ENCODE measurements around the gene CTBP2.

CTBP2 gene

DNA sequence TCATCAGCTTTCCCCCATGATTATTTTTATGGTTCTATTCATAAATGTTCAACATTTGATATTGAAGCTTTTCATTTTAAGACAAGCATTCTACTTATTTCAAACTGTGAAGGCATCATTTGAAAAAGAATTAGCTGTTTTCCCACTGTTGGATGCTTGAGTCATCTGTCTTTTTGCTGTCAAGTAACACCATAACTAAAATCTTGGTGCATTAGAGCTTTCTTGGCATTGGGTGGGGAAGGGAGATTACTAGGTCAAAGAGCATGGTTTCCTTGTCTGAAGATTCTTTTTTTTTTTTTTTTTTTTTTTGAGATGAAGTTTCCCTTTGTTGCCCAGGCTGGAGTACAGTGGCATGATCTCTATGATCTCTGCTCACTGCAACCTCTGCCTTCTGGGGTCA lies 68.5 kb downstream of the CTBP2 start:
- TF ChIP-seq EGR1 (IDR thresholded peaks at IDR 0.05) (no peak), YY1 (IDR thresholded peaks at IDR 0.05; ENCODE audit: low read depth) (no peak), TCF12 (IDR thresholded peaks at IDR 0.05; ENCODE audit: low read depth) (no peak), CREB1 (IDR thresholded peaks at IDR 0.05; ENCODE audit: low read depth) (no peak), TAF1 (IDR thresholded peaks at IDR 0.05; ENCODE audit: low read depth) (no peak), ZBTB7A (IDR thresholded peaks at IDR 0.05; ENCODE audit: low read depth) (no peak), CEBPB (IDR thresholded peaks at IDR 0.05) (no peak), TEAD4 (IDR thresholded peaks at IDR 0.05) (no peak), NFIC (IDR thresholded peaks at IDR 0.05) (no peak)
- TF ChIP-seq, protein P1, sequence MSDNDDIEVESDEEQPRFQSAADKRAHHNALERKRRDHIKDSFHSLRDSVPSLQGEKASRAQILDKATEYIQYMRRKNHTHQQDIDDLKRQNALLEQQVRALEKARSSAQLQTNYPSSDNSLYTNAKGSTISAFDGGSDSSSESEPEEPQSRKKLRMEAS (IDR thresholded peaks at IDR 0.05): no peak
- TF ChIP-seq, protein P2, sequence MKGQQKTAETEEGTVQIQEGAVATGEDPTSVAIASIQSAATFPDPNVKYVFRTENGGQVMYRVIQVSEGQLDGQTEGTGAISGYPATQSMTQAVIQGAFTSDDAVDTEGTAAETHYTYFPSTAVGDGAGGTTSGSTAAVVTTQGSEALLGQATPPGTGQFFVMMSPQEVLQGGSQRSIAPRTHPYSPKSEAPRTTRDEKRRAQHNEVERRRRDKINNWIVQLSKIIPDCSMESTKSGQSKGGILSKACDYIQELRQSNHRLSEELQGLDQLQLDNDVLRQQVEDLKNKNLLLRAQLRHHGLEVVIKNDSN (IDR thresholded peaks at IDR 0.05): no peak
- TF ChIP-seq, protein P3, sequence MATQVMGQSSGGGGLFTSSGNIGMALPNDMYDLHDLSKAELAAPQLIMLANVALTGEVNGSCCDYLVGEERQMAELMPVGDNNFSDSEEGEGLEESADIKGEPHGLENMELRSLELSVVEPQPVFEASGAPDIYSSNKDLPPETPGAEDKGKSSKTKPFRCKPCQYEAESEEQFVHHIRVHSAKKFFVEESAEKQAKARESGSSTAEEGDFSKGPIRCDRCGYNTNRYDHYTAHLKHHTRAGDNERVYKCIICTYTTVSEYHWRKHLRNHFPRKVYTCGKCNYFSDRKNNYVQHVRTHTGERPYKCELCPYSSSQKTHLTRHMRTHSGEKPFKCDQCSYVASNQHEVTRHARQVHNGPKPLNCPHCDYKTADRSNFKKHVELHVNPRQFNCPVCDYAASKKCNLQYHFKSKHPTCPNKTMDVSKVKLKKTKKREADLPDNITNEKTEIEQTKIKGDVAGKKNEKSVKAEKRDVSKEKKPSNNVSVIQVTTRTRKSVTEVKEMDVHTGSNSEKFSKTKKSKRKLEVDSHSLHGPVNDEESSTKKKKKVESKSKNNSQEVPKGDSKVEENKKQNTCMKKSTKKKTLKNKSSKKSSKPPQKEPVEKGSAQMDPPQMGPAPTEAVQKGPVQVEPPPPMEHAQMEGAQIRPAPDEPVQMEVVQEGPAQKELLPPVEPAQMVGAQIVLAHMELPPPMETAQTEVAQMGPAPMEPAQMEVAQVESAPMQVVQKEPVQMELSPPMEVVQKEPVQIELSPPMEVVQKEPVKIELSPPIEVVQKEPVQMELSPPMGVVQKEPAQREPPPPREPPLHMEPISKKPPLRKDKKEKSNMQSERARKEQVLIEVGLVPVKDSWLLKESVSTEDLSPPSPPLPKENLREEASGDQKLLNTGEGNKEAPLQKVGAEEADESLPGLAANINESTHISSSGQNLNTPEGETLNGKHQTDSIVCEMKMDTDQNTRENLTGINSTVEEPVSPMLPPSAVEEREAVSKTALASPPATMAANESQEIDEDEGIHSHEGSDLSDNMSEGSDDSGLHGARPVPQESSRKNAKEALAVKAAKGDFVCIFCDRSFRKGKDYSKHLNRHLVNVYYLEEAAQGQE (IDR thresholded peaks at IDR 0.05; ENCODE audit: low read depth): no peak

DNA sequence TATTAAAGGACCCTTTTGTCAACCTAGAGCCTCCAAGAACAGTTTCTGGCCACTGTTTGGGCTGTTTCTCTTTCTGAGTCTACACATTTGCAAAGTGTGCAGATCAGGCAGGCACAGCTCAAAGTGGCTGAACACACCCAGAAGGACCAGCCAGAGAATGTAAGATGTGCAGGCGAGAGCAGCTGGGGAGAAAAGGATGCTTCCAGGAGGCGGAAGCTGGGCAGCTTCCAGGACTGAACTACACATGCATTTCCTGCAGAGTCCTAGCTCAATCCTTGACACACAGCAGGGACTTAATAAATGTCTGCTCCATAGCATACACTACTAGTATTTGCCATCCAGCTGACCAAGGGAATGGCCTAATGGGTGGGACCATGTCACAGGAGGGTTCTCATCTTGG lies 70.9 kb downstream of the CTBP2 start:
- TF ChIP-seq TCF12 (IDR thresholded peaks at IDR 0.05; ENCODE audit: low read depth) (no peak), CREB1 (IDR thresholded peaks at IDR 0.05; ENCODE audit: low read depth) (no peak), TAF1 (IDR thresholded peaks at IDR 0.05; ENCODE audit: low read depth) (no peak), EP300 (IDR thresholded peaks at IDR 0.05; ENCODE audit: borderline replicate concordance) (no peak)
- TF ChIP-seq, protein P2 (IDR thresholded peaks at IDR 0.05): no peak
- TF ChIP-seq, protein P1 (IDR thresholded peaks at IDR 0.05): no peak

DNA sequence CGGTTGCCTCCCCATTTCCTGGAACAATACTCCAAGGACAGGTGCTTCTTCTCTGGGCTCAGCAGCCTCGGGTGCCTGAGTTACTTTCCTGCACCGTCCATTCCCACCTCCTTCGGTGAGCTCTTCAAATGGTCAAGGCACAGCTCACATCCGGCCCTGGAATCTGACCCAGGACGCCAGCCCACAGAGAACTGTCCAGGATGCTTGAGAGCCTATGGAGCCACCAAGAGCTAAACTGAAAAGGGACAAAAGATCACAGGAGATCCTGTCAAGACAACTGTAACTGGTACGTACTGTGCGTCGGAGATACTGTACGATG lies 72.5 kb downstream of the CTBP2 start:
- TF ChIP-seq, protein P1 (IDR thresholded peaks at IDR 0.05): no peak
- TF ChIP-seq EP300 (IDR thresholded peaks at IDR 0.05; ENCODE audit: borderline replicate concordance) (no peak), ZBTB7A (IDR thresholded peaks at IDR 0.05; ENCODE audit: low read depth) (no peak), CEBPB (IDR thresholded peaks at IDR 0.05) (no peak), FOXM1 (IDR thresholded peaks at IDR 0.05; ENCODE audit: borderline replicate concordance, low read depth) (no peak)
- TF ChIP-seq, protein P2 (IDR thresholded peaks at IDR 0.05): no peak

DNA sequence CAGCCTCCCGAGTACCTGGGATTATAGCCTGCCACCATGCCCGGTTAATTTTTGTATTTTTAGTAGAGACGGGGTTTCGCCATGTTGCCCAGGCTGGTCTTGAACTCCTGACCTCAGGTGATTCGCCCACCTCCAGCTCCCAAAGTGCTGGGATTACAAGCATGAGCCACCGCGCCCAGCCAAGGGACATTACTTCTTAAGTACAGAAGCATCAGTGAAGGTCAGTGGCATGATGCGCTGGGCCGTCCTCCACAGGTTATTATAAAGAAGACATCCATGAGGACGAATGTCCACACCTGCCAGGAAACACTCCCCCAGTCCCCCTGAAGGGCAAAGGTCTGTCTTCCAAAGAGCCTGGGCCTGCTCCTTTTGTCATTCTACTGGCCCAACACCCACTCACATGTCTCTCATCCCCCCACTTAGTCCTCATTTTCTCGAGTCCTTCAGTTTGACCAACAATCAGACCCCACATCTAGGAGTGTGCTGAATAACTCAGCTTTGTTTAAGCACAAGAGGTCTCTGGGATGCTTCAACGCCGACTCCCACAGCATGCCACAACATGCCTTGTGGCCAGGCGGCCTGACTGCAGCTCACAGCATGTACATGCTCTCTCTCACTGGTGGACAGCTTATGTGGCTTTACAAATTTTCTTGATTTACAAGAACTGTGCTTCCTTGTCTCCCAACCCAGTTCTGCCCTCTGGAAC lies 73.0 kb downstream of the CTBP2 start:
- no peak for TF ChIP-seq CEBPB (IDR thresholded peaks at IDR 0.05)

DNA sequence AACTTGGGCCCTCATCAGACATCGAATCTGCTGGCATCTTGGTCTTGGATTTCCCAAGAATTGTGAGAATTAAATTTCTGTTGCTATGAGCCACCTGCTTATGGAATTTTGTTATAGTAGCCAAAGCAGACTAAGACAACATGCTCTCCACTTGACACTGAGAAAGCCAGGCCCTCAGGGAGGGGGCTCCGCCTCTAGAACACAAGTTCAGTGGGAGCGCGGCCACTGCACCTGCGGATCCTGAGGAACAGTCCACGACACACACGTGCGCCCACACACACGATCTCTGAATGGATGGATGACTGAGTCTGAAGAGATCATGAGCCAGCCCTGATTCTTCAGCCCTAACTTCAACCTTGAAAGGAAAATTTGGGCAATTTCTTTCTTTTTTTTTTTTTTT lies 73.7 kb downstream of the CTBP2 start:
- TF ChIP-seq TEAD4 (IDR thresholded peaks at IDR 0.05) (no peak), TAF1 (IDR thresholded peaks at IDR 0.05; ENCODE audit: low read depth) (no peak), RAD21 (IDR thresholded peaks at IDR 0.05; ENCODE audit: low read depth) (no peak), CREB1 (IDR thresholded peaks at IDR 0.05; ENCODE audit: low read depth) (no peak)

DNA sequence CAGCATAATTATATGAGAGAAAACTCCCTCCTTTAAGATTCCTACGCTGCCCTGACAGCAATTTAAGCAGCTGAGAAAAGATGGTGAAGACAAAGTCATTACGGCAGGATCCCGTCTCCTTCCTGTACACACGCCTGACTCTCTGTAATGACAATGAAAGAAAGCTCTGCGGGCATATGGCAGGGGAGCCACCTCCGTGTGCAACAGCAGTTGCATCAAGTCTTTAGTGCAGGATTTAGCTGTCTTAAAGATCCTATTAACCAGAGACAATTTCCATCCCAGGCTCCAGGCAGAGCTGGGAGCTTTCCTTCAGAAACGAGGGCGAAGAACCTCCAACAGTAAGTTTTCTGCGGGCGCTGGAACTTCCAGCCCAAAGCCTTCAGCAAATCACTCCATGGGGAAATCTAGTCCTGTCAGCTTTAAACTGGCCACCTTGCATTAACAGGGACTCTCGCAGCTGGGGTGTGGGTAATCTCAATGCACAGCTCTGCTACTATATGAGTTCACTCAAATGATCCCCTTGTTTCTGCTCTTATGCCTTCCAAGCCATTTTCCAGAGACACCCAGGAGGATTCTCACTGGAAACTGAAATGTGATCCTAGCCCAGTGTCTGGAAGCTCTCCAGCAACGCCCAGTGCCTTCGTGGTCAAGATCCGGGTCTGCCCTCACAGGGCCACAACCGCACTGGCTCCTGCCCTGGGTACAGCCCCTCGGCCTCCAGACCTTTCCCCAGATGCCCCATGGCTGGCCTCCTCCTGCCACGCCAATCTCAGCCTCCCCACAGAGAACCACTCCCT lies 74.9 kb downstream of the CTBP2 start:
- TF ChIP-seq CREB1 (IDR thresholded peaks at IDR 0.05; ENCODE audit: low read depth): no peak
- TF ChIP-seq YY1 (IDR thresholded peaks at IDR 0.05; ENCODE audit: low read depth): 0 out of 2 replicates have a peak, but pooled peaks have one; percentile 35
- no peak for TF ChIP-seq CEBPB (IDR thresholded peaks at IDR 0.05)
- TF ChIP-seq NFIC (IDR thresholded peaks at IDR 0.05): peak; percentile 78
- TF ChIP-seq TAF1 (IDR thresholded peaks at IDR 0.05; ENCODE audit: low read depth): 0 out of 2 replicates have a peak, but pooled peaks have one; percentile 31
- TF ChIP-seq, protein P2 (IDR thresholded peaks at IDR 0.05): 0 out of 2 replicates have a peak, but pooled peaks have one; percentile 11
- peak; percentile 63; the same call in 1 of the 2 replicates for TF ChIP-seq EP300 (IDR thresholded peaks at IDR 0.05; ENCODE audit: borderline replicate concordance)
- TF ChIP-seq TCF12 (IDR thresholded peaks at IDR 0.05; ENCODE audit: low read depth): peak; percentile 72

Data from Ishikawa (cell line).